Measurements from ENCODE around the gene CMYA5. TPM values are rescaled to one million over a fixed set of nuclear protein-coding genes. Genes with fewer than 3 reads are reported as not detected.

The CMYA5 gene
- total RNA-seq, 2 experiments from 2014 or later: 0.13 to 0.21 TPM

- TF ChIP-seq EZH2phosphoT487 (IDR thresholded peaks at IDR 0.05; ENCODE audit: borderline replicate concordance, low read depth, low read length): no peak
- no peak overlapping the region for H3K27ac ChIP-seq (ENCODE audit: low read depth, low read length, poor library complexity, severe bottlenecking)
- ChIA-PET CTCF (ENCODE audit: unreplicated experiment) (no interaction called here), POLR2A (interaction anchor here (0.7 kb wide), 1 partner anchor 144 kb away, joined by 3 read pairs; no protein-coding TSS in a partner anchor)
- H4K20me1 ChIP-seq (ENCODE audit: insufficient read depth, low read length): no peaks in the 10 kb centered on the region
- intact Hi-C loops (cut with micrococcal nuclease; ENCODE audit: unreplicated experiment): no loop called here
- H3K4me3 ChIP-seq (ENCODE audit: low read depth, low read length, poor library complexity, severe bottlenecking): no peak overlapping the region
- no peaks in the 10 kb centered on the region for H3K9me3 ChIP-seq (ENCODE audit: low read length)
- H3K79me2 ChIP-seq (ENCODE audit: insufficient read depth, low read depth, low read length): no peaks in the 10 kb centered on the region
- peaks cover 48% of the 10 kb centered on the region for H3K36me3 ChIP-seq (ENCODE audit: insufficient read depth, low read length)
- no peak overlapping the region for H3K4me2 ChIP-seq (ENCODE audit: low read length)
- no TSS peak for BruUV-seq (replicated peaks)
- no peak overlapping the region for H2AFZ ChIP-seq (ENCODE audit: low read length)
- H3K4me1 ChIP-seq (ENCODE audit: insufficient read depth, low read length, poor library complexity, severe bottlenecking): no peaks in the 10 kb centered on the region
- DNase-seq (ENCODE audit: low spot score): no peak
- no peaks in the 10 kb centered on the region for H3K9me2 ChIP-seq (ENCODE audit: insufficient read depth, low read length)
Observed at GRCh38 chr5:79687889-79688288, 1.7 kb upstream of the CMYA5 start.

- intact Hi-C loops (cut with micrococcal nuclease; ENCODE audit: unreplicated experiment): no loop called here
Observed at GRCh38 chr5:79691007-79691406, 1.4 kb downstream of the CMYA5 start.

DNA sequence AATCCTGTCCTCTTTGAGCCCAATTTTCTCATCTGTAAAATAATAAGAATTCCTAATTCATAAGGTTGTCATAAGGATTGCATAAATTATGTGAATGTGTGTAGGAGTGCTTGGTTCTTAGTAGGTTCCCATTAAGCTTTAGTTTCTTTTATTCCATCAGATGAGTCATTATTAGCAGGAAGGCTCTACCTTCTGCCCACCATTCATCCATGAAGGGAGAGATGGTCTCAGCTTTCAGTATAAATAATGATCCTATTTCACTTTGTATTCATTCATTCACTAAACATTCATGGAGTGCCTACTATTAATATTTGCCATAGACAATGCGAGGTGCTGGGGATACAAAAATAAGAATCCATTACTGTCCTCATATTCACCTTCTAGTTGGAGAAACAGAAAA is 3.0 kb downstream of the CMYA5 start:
- POLR2A ChIA-PET: interaction anchor here (0.5 to 1.0 kb wide), 3 partner anchors 10 to 28 kb away, joined by 3 to 4 read pairs (median 4); no protein-coding TSS in a partner anchor
- Histone ChIP-seq H3K9me2 (ENCODE audit: insufficient read depth, low read length) (no peaks in the 10 kb centered on the region), H3K79me2 (ENCODE audit: insufficient read depth, low read depth, low read length) (no peaks in the 10 kb centered on the region), H2AFZ (ENCODE audit: low read length) (no peak overlapping the region), H3K4me2 (ENCODE audit: low read length) (no peak overlapping the region), H3K4me1 (ENCODE audit: insufficient read depth, low read length, poor library complexity, severe bottlenecking) (no peaks in the 10 kb centered on the region), H3K9me3 (ENCODE audit: low read length) (no peaks in the 10 kb centered on the region), H3K27ac (ENCODE audit: low read depth, low read length, poor library complexity, severe bottlenecking) (no peak overlapping the region), H3K4me3 (ENCODE audit: low read depth, low read length, poor library complexity, severe bottlenecking) (no peak overlapping the region), H3K36me3 (ENCODE audit: insufficient read depth, low read length) (peaks cover 7% of the 10 kb centered on the region; the same call in 1 of the 2 replicates), H4K20me1 (ENCODE audit: insufficient read depth, low read length) (no peaks in the 10 kb centered on the region)
- no TSS peak for BruUV-seq (replicated peaks)
- DNase-seq (ENCODE audit: low spot score): no peak
- CTCF ChIA-PET (ENCODE audit: unreplicated experiment): no interaction called here
- TF ChIP-seq EZH2phosphoT487 (IDR thresholded peaks at IDR 0.05; ENCODE audit: borderline replicate concordance, low read depth, low read length): no peak
- TF ChIP-seq, protein P1, sequence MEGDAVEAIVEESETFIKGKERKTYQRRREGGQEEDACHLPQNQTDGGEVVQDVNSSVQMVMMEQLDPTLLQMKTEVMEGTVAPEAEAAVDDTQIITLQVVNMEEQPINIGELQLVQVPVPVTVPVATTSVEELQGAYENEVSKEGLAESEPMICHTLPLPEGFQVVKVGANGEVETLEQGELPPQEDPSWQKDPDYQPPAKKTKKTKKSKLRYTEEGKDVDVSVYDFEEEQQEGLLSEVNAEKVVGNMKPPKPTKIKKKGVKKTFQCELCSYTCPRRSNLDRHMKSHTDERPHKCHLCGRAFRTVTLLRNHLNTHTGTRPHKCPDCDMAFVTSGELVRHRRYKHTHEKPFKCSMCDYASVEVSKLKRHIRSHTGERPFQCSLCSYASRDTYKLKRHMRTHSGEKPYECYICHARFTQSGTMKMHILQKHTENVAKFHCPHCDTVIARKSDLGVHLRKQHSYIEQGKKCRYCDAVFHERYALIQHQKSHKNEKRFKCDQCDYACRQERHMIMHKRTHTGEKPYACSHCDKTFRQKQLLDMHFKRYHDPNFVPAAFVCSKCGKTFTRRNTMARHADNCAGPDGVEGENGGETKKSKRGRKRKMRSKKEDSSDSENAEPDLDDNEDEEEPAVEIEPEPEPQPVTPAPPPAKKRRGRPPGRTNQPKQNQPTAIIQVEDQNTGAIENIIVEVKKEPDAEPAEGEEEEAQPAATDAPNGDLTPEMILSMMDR (conservative IDR thresholded peaks at IDR 0.05; ENCODE audit: low read length): no peak
- intact Hi-C loops (cut with micrococcal nuclease; ENCODE audit: unreplicated experiment): no loop called here

More at GRCh38 chr5:79691007-79691406, 1.4 kb downstream of the CMYA5 start:
- H3K4me2 ChIP-seq (ENCODE audit: low read length): no peak overlapping the region
- no peak overlapping the region for H3K27ac ChIP-seq (ENCODE audit: low read depth, low read length, poor library complexity, severe bottlenecking)
- H2AFZ ChIP-seq (ENCODE audit: low read length): no peak overlapping the region
- H3K4me3 ChIP-seq (ENCODE audit: low read depth, low read length, poor library complexity, severe bottlenecking): no peak overlapping the region
- CTCF ChIA-PET (ENCODE audit: unreplicated experiment): no interaction called here
- H3K79me2 ChIP-seq (ENCODE audit: insufficient read depth, low read depth, low read length): no peaks in the 10 kb centered on the region
- H3K9me2 ChIP-seq (ENCODE audit: insufficient read depth, low read length): no peaks in the 10 kb centered on the region
- DNase-seq (ENCODE audit: low spot score): no peak
- H3K9me3 ChIP-seq (ENCODE audit: low read length): no peaks in the 10 kb centered on the region
- POLR2A ChIA-PET: interaction anchor here (0.6 kb wide), 1 partner anchor 25 kb away, joined by 3 read pairs; no protein-coding TSS in a partner anchor
- no peaks in the 10 kb centered on the region for H3K4me1 ChIP-seq (ENCODE audit: insufficient read depth, low read length, poor library complexity, severe bottlenecking)
- H4K20me1 ChIP-seq (ENCODE audit: insufficient read depth, low read length): no peaks in the 10 kb centered on the region
- TF ChIP-seq EZH2phosphoT487 (IDR thresholded peaks at IDR 0.05; ENCODE audit: borderline replicate concordance, low read depth, low read length): no peak
- TF ChIP-seq, protein P1 (conservative IDR thresholded peaks at IDR 0.05; ENCODE audit: low read length): no peak
- no TSS peak for BruUV-seq (replicated peaks)
- H3K36me3 ChIP-seq (ENCODE audit: insufficient read depth, low read length): peaks cover 21% of the 10 kb centered on the region
